Heart right ventricle (tissue), 16 donors: Measurements from ENCODE around the gene EIPR1. TPM values are rescaled to one million over a fixed set of nuclear protein-coding genes. Genes with fewer than 3 reads are reported as not detected.

Source experiments
- ATAC-seq, 8 donors: fragments of 200-7000 bp; cut with Tn5 transposase; one replicate each; pipeline ENCODE4 v1.9.1; 2020; ENCODE audit warnings: mild to moderate bottlenecking in 8 of 8, moderate library complexity in 8 of 8, moderate number of reproducible peaks in 1 of 8
- DNase-seq, 2 donors: peaks; one replicate each; pipeline ENCODE4 v3.0.0-alpha.2; 2020
- H3K27ac ChIP-seq, 10 donors: fragments of 200-600 bp; sonication (generic) in 2 of 10; one replicate each; pipeline versions ENCODE4 v1.5.0 to v1.8.0; 2020 to 2022; ENCODE audit warnings: mild to moderate bottlenecking in 3 of 10
- H3K27me3 ChIP-seq, 7 donors: fragments of 200-600 bp; one replicate each; pipeline ENCODE4 v1.8.0; 2021 to 2022; ENCODE audit warnings: mild to moderate bottlenecking in 2 of 7
- H3K36me3 ChIP-seq, 9 donors: fragments of 200-600 bp; sonication (generic) in 1 of 9; one replicate each; pipeline versions ENCODE4 v1.5.0 to v1.8.0; 2020 to 2022; ENCODE audit warnings: mild to moderate bottlenecking in 2 of 9
- H3K4me1 ChIP-seq, 9 donors: fragments of 200-600 bp; sonication (generic) in 1 of 9; one replicate each; pipeline versions ENCODE4 v1.5.0 to v1.8.0; 2020 to 2022; ENCODE audit warnings: mild to moderate bottlenecking in 4 of 9
- H3K4me3 ChIP-seq, 10 donors: fragments of 200-600 bp; sonication (generic) in 2 of 10; one replicate each; pipeline versions ENCODE4 v1.5.0 to v1.8.0; 2020 to 2022; ENCODE audit warnings: mild to moderate bottlenecking in 7 of 10, moderate library complexity in 2 of 10
- H3K9me3 ChIP-seq, 11 donors: fragments of 200-600 bp in 10 of 11; sonication (generic) in 2 of 11; one replicate each; pipeline versions ENCODE4 v1.5.0 to v1.8.0; 2013 to 2022; ENCODE audit warnings: mild to moderate bottlenecking in 2 of 11, control low read depth in 1 of 11, moderate library complexity in 1 of 11
- WGBS, 2 donors: extraction: QIAGEN DNeasy Blood & Tissue Kit; methylation state at CpG; one replicate each; pipeline ENCODE4 v1.1.7; 2013; ENCODE audit warnings: inconsistent platforms in 1 of 2; 5-methylcytosine and 5-hydroxymethylcytosine counted together
- intact Hi-C, 10 donors: fragments of 100-400 bp; cut with DNase I; formaldehyde crosslinking; loops; one replicate each; pipeline versions ENCODE4 v1.11.1 to v1.14.2; 2022
- polyA plus RNA-seq, 2 donors: library from polyadenylated mRNA; stranded (reverse); fragments of 200-250 nt; gene quantifications; one replicate each; pipeline ENCODE4 v1.2.3, GENCODE V29; 2013
- total RNA-seq, 10 donors: library from RNA; stranded (reverse); fragmentation: NEBNext Ultra II Directional in 3 of 10; extraction: Animal tissue kit (Norgen Biotek cat#: 25700) in 3 of 10; gene quantifications; one replicate each; pipeline versions ENCODE4 v1.2.1 to v1.2.4, GENCODE V29; 2021 to 2023
- TF ChIP-seq, protein P1 (sequence below), 9 donors: fragments of 200-600 bp; sonication (generic) in 2 of 9; IDR thresholded peaks; one replicate each; pipeline versions ENCODE4 v1.5.0 to v1.8.0; 2021 to 2022; ENCODE audit warnings: antibody characterized with exemption in 9 of 9, mild to moderate bottlenecking in 5 of 9, moderate library complexity in 1 of 9
- donor health status: Arrhythmogenic right ventricular cardiomyopathy.
- donor health status: ischemic (EF 13 %, LVEDD 7.1; RV severe dilation, severe dysfunction).
- donor health status: healthy with polysubstance abuse.
- donor health status: DM: no; HTN: yes; CAD: no.
- donor health status: DM: no; HTN: no; CAD: no.
- donor health status: ischemic (EF 25% LVEDD 6.9; RV normal size, moderate dysfunction).
- donor health status: ischemic (EF 25% LVEDD 5.7; RV mildly dilated, moderate dysfunction).
- donor health status: healthy.
- donor health status: DM: yes; HTN: yes; CAD: no.
- donor health status: Ischemic cardiomyopathy.
- donor health status: ischemic (EF 35%, LVEDD 5.7; RV mildly dilated, moderate dysfunction).
- donor health status: nonischemic (EF 11% LVEDD 7.7; RV severe dilation, severe dysfunction).
- donor health status: DM: yes; HTN: yes; CAD: no.
- donor health status: PGD.
- donor health status: ischemic (EF 29% LVEDD 5.4; RV normal size, mild dysfunction).
- donor health status: nonischemic (EF 23%, LVEDD 6.1; RV moderate dilation, normal function).

The EIPR1 gene
- total and polyA plus RNA-seq, 12 donors: 6.8 to 22.3 (median 12.0) TPM

DNA sequence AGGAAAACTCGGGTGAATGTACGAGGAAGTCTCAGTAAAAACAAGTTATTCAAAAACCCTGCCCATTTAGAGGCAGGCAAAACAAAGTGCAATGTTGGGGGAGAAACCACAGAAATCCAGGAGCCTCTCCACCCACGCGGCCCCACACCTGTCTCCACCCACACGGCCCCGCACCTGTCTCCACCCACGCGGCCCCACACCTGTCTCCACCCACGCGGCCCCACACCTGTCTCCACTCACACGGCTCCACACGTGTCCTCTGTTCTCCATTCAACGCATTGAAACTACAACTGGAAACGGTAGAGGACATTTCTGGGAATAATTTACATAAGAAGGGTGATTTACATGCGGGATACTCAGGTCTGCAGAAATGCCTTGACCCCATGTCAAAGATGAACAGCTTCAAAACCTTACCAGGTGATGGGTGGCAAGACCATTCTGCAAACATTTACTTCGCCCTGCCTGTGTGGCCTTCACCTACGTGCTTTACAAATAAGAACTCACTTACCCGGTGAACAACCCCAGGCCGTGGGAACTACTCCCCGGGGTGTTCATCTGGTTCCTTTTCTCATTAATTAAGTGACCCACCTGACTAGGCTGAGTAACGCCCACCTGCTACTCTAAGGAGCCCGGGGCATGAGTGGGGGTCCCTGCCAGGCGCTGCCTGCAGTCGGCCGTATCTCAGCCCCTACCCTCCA is 100.4 kb downstream of the EIPR1 start:
- Histone ChIP-seq H3K27ac (no peak overlapping the region), H3K27me3 (no peaks in the 10 kb centered on the region), H3K9me3 (peaks cover 0 to 34% (median 8%) of the 10 kb centered on the region in 11 donors), H3K4me3 (no peak overlapping the region), H3K4me1 (peaks cover 0 to 3% (median 0%) of the 10 kb centered on the region in 9 donors), H3K36me3 (no peaks in the 10 kb centered on the region)
- intact Hi-C loops: no loop called here
- 86 to 91% methylated on average over 25 of the region's 25 CpGs for WGBS, 2 donors
- DNase-seq: no peak
- no peak for ATAC-seq
- TF ChIP-seq, protein P1, sequence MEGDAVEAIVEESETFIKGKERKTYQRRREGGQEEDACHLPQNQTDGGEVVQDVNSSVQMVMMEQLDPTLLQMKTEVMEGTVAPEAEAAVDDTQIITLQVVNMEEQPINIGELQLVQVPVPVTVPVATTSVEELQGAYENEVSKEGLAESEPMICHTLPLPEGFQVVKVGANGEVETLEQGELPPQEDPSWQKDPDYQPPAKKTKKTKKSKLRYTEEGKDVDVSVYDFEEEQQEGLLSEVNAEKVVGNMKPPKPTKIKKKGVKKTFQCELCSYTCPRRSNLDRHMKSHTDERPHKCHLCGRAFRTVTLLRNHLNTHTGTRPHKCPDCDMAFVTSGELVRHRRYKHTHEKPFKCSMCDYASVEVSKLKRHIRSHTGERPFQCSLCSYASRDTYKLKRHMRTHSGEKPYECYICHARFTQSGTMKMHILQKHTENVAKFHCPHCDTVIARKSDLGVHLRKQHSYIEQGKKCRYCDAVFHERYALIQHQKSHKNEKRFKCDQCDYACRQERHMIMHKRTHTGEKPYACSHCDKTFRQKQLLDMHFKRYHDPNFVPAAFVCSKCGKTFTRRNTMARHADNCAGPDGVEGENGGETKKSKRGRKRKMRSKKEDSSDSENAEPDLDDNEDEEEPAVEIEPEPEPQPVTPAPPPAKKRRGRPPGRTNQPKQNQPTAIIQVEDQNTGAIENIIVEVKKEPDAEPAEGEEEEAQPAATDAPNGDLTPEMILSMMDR (IDR thresholded peaks at IDR 0.05): no peak

DNA sequence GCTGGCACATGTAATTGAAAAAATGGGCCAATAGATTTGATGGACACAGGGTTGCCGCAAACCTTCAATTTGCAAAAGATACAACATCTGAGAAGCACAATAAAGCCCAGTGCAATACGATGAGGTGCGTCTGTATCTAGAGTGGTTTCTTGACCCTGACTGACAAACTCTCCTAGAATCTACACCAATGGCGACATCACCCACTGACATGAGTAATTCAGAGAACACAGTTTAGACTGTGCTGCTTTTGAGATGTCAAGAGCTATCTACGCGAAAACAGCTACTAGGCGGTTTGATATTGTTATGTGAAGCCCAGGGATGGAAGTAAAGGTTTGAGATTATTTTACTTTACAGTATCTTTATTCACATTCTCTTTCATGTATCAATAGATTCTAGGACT is 104.9 kb downstream of the EIPR1 start:
- 97 to 99% methylated on average over 7 of the region's 7 CpGs for WGBS, 2 donors
- intact Hi-C loops: no loop called here
- H3K4me3 ChIP-seq: no peak overlapping the region
- no peaks in the 10 kb centered on the region for H3K27me3 ChIP-seq
- DNase-seq (no peak), ATAC-seq (no peak)
- no peaks in the 10 kb centered on the region for H3K36me3 ChIP-seq
- H3K9me3 ChIP-seq: peaks cover 0 to 43% (median 8%) of the 10 kb centered on the region in 11 donors
- TF ChIP-seq, protein P1 (IDR thresholded peaks at IDR 0.05): no peak
- no peak overlapping the region for H3K27ac ChIP-seq
- no peaks in the 10 kb centered on the region for H3K4me1 ChIP-seq

DNA sequence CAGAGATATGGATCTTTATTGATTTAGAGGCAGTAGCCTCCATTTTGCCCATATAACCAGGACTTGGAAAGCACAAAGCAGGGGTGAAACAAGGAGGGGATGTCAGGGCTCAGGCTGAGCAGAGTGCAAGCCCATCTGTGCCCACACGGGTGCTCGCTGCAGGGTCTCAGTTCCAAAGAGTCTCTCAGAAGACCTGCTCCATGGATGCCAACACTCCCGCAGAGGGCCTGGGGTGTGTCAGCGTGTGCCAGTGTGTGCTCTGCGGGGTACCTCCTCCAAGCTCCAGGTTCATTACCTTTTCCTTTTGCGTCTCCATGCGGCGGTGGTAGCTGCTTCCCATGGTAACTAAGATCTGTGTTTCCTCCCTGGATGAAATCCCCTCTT is 107.5 kb downstream of the EIPR1 start:
- Histone ChIP-seq H3K27me3 (no peaks in the 10 kb centered on the region), H3K9me3 (peaks cover 0 to 25% (median 3%) of the 10 kb centered on the region in 11 donors), H3K4me3 (no peak overlapping the region), H3K36me3 (no peaks in the 10 kb centered on the region), H3K27ac (no peak overlapping the region), H3K4me1 (no peaks in the 10 kb centered on the region)
- DNase-seq (no peak), ATAC-seq (no peak)
- WGBS, 2 donors: 97 to 99% methylated on average over 8 of the region's 8 CpGs
- TF ChIP-seq, protein P1 (IDR thresholded peaks at IDR 0.05): no peak
- intact Hi-C loops: no loop called here

DNA sequence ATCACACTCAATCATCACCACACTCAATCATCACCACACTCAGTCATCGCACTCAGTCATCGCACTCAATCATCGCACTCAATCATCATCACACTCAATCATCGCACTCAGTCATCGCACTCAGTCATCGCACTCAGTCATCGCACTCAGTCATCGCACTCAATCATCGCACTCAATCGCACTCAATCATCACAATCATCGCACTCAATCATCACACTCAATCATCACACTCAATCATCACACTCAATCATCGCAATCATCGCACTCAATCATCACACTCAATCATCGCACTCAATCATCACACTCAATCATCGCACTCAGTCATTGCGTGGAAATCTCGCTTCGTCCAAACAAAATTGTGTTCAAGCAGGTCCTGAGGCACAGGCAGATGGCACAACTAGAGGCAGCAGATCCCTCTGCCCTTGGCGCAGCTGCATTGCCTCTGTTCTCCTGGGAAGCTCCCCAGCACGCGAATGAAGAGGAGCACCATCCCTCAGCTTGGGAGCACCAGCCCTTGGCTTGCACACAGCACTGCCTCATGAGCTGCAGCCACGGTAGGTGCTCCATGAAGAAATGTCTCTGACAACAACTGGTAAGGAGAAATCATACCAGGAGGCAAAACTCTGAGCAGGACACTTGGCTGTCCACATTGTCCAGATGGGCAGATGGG is 108.1 kb downstream of the EIPR1 start:
- intact Hi-C loops: no loop called here
- ATAC-seq (no peak), DNase-seq (no peak)
- WGBS, 2 donors: 85 to 96% methylated on average over 19 to 22 of the region's 22 CpGs
- Histone ChIP-seq H3K27me3 (no peaks in the 10 kb centered on the region), H3K4me1 (peaks cover 0 to 2% (median 0%) of the 10 kb centered on the region in 9 donors), H3K9me3 (peaks cover 0 to 20% (median 0%) of the 10 kb centered on the region in 11 donors), H3K36me3 (no peaks in the 10 kb centered on the region), H3K4me3 (no peak overlapping the region), H3K27ac (no peak overlapping the region)
- TF ChIP-seq, protein P1 (IDR thresholded peaks at IDR 0.05): no peak
